T-helper 2 cell treated with Interferon-gamma antibody and Interleukin-4, amounts not matched to agents 100 ng/mL and 5 ng/mL, for 36 hours (primary cell): Measurements from ENCODE around the gene ARFIP2. TPM values are rescaled to one million over a fixed set of nuclear protein-coding genes. Genes with fewer than 3 reads are reported as not detected.
"Not testable (repeated sequence)": the region's sequence is repeated elsewhere in the genome, so short reads cannot be mapped to it uniquely, and the experiment has no call there.

Source experiments
- intact Hi-C: fragments of 100-400 bp; cut with micrococcal nuclease; formaldehyde crosslinking; loops from one replicate; pipeline ENCODE4 v1.15.1; 2023
- total RNA-seq: library from RNA; stranded (reverse); gene quantifications from 2 replicates; pipeline ENCODE4 v1.2.3, GENCODE V29; 2022

Gene ARFIP2
- total RNA-seq, result 41.1 and 41.3 TPM in 2 replicates

- intact Hi-C loops, result loop anchor here (1.0 to 5.0 kb wide), 9 partner anchors 46 to 266 kb away; partner anchors contain the start of genes APBB1, CAVIN3, FHIP1B and MRPL17
These were observed at the start of gene ARFIP2, which contains the start of gene TIMM10B for GRCh38 chr11:6481012-6481923. Gene ARFIP2, minus strand, starts transcription at chr11:6481331. Its CDS starts 910 bp downstream, at chr11:6480421. Gene TIMM10B, plus strand, starts transcription at chr11:6481501. Its CDS starts 16 bp downstream, at chr11:6481517.

- intact Hi-C loops, result loop anchor here (1.0 kb wide), 3 partner anchors 73 to 175 kb away; partner anchors contain the start of gene MRPL17
These were observed 49.7 kb upstream of the ARFIP2 start for GRCh38 chr11:6530848-6531247.

GRCh38 chr11:6529266-6529665 is 48.1 kb upstream of the ARFIP2 start:
- intact Hi-C loops, result loop anchor here (5.0 kb wide), 1 partner anchor 47 kb away; the partner anchor contains the start of genes ARFIP2 and TIMM10B

DNA sequence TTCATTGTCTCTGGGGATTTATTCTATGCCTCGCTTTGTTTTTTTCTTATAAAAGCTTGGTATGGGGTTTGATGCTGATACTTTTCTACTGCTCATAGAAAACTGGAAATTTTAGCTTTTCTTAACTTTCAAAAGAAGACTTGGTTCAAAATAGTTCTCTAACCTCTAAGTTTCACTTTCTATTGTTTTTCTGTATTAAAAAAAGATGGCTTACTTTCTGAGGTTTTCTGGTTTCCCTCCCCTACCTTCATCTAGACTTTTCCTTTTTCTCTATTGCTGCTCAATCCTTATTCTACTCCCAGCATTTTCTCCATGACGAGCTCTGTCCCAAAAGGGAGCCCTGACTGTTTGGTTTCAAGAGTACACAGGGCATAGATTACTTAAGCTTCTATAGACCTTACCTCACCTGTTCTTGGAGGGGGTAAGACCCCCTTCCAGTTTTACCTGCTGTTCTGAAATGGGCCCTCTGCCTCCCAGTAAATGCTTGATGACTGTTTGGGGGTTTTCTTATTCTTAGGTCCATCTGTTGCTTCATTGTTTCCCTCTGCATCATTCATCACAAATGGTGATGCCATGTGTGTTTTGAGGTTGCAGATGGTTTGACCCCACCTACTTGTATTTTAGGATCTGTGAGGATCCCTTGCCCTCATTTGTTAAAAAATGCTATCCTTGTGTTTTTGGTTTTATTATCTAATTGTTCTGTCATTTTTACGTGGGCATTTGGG is 45.4 kb upstream of the ARFIP2 start:
- intact Hi-C loops, result loop anchor here (5.0 kb wide), 1 partner anchor 44 kb away; the partner anchor contains the start of genes ARFIP2 and TIMM10B

GRCh38 chr11:6523253-6523652 is 42.1 kb upstream of the ARFIP2 start:
- intact Hi-C loops, result no loop called here

DNA sequence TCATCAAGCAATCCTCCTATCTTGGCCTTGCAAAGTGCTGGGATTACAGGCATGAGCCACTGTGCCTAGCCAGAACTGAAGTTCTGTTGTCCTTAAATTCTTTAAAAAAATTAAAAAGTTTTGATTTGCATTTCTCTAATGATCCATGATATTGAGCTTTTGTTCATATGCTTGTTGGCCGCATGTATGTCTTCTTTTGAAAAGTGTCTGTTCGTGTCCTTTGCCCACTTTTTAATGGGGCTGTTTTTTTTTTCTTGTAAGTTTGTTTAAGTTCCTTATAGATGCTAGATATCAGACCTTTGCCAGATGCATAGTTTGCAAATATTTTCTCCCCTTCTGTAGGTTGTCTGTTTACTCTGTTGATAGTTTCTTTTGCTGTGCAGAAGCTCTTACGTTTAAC is 40.8 kb upstream of the ARFIP2 start:
- intact Hi-C loops, result not testable (repeated sequence)

DNA sequence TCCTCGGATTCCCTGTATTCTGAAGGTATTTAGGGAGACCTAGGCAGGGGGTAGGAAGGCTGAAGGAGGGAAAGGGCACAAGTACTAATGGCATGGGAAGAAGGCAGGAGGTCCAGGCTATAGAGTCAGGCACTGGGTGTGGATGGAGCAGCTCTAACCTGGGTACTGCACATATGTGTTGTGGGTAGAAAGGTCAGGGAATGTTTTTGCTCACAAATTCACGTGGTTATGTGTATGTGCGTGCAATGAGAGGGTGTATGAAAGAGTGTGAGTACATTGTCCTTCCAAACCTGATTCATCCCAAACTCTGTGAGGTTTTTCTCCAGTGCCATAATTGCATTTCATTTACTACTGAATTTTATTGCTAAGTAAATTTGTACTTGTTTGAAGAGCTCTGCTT is 39.1 kb upstream of the ARFIP2 start:
- intact Hi-C loops, result no loop called here

- intact Hi-C loops, result no loop called here
These were observed 35.7 kb upstream of the ARFIP2 start for GRCh38 chr11:6516865-6517264.

DNA sequence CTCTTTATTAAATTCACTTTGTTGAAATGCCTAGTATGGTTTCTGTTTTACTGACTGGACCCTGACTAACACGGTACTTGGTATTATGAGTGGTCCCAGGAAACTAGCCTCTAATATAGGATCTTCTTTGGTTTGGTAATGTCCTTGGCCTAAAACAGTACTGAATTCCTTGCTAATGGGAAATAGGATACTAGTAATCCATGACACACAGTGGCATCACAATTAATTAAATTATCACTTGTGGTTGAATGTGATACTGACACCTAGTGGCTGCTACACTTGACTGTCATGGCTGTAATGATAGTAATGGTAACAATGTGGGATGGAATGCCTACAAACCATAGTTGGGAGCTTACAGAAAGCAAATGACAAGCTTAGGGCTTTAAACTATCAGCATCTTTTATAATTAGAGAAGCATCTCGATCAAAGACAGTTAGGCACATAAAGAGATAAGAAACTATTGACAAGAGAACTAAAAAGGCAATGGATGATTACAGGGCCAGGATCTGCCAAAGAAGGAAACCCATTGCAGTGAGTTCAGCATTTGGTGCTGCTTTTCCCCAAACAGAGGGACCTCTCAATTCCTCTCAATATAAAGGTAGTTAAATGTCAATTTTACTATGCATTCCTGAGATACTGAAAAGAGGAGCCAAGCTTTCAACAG is 24.6 kb upstream of the ARFIP2 start:
- intact Hi-C loops, result loop anchor here (1.0 to 2.0 kb wide), 2 partner anchors 63 to 126 kb away; no protein-coding TSS in a partner anchor

DNA sequence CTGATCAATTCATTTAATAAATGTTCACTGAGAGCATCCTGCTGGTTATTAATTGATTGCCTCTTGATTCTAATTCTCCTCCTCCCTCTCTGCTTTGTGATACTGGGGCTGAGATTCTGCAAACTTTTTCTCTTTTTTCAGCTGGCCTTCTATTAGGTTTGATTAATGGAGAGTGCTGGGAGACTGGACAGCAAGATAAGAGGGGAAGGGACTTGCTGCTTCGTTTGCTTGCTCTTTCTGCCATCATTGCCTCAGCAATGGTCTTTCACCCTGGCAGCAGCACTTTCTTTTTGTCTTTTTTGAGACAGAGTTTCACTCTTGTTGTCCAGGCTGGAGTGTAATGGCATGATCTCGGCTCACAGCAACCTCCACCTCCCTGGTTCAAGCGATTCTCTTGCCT is 23.0 kb upstream of the ARFIP2 start:
- intact Hi-C loops, result loop anchor here (2.0 kb wide), 1 partner anchor 61 kb away; no protein-coding TSS in a partner anchor

DNA sequence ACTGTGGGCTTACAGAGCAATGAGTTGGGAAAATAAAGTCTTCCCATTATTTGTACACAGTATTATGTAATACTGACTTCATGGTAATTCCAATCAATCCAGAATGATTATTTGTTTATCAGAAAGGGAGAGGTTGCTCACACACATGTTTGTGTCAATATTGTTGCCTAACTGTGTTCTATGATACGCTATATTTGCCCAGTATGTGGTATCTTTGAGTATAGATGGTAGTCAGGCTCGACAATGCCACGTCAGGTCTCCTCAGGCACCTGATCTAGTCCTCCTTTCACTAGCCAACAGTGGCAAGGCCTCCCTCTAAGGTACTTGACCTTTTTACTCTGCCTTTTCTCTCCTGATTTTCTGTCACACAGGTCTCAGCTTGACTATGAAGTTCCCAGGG is 21.3 kb upstream of the ARFIP2 start:
- intact Hi-C loops, result no loop called here

DNA sequence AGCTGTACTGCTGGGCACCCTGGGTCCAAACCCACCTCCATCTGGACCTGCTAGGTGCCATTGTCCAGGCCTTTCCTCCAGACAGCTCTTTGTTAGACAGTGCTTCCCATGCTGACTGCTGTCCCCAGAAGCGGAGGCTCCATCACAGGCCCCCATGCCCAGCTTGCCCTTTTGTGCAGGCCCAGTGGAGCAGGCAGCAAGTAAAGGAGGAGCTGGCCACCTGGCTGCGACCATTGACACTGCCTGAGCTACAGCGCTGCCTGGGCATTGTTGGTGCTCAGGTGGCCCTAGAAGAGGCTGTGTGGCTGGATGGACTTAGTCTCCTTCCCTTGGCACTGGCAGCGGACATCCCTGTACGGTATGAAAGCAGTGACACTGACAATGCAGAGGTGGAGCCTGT is 17.4 kb upstream of the ARFIP2 start:
- intact Hi-C loops, result no loop called here

DNA sequence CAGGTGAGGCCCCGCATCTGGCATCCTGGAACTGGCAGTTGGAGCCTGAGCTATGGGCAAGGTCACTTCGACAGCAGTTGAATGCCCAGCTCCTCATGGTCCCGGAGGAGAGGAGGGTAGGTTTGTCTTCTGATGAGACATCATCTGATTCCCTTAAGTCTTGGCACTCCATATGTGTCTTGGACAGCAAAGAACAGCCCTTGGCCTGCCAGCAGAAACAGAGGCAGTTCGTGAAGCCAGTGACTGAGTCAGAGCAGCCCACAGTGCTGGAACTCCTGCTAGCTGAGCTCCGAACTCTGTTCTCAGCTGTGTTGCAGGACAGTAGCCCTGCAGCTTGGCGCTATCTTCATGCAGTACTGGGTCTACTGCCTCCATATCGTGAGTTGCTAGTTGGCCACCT is 17.0 kb upstream of the ARFIP2 start:
- intact Hi-C loops, result no loop called here

GRCh38 chr11:6497069-6497839 is 16.1 kb upstream of the ARFIP2 start, which contains the start of gene DNHD1:
Gene DNHD1, plus strand, starts transcription at chr11:6497280. Its CDS starts 936 bp downstream, at chr11:6498216.
- intact Hi-C loops, result no loop called here

GRCh38 chr11:6489306-6489705 is 8.2 kb upstream of the ARFIP2 start:
- intact Hi-C loops, result no loop called here

- intact Hi-C loops, result no loop called here
These were observed 7.7 kb upstream of the ARFIP2 start for GRCh38 chr11:6488821-6489220.

DNA sequence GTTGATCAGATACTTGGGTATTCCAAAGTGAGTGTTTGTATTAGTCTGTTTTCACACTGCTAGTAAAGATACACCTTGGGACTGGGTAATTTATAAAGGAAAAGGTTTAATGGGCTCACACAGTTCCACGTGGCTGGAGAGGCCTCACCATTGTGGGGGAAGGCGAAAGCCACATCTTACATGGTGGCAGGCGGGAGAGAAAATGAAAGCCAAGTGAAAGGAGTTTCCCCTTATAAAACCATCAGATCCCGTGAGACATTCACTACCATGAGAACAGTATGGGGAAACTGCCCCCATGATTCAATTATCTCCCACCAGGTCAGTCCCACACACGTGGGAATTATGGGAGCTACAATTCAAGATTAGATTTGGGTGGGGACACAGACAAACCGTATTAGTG is 7.2 kb upstream of the ARFIP2 start:
- intact Hi-C loops, result no loop called here

- intact Hi-C loops, result no loop called here
These were observed 5.8 kb upstream of the ARFIP2 start for GRCh38 chr11:6486938-6487337.

GRCh38 chr11:6486256-6486655 is 5.1 kb upstream of the ARFIP2 start:
- intact Hi-C loops, result no loop called here

DNA sequence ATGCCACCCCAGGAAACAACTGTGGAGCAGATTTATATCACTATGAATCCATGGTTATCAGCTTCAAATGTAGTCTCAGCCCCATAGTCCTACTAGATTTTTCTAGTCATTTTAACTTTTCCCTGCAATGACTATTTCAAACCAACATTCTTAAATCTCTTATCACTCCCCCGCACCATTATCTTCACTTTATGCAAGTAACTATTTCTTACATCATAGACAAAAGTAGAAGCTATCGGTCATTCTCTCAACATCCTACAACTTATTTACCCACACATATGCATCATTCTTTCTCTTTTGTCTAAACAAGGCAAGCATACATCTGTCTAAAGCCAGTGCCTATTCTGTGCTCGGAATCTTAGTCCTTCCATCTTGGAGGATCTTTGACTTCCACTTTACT is 4.5 kb upstream of the ARFIP2 start:
- intact Hi-C loops, result no loop called here
